Immature natural killer cell (primary cell): Measurements from ENCODE around the gene ELMO1. TPM values are rescaled to one million over a fixed set of nuclear protein-coding genes. Genes with fewer than 3 reads are reported as not detected.

ENCODE experiments used
- DNase-seq, 3 donors: peaks; one replicate each; pipeline ENCODE4 v3.0.0; 2022; ENCODE audit warnings: mixed read lengths in 1 of 3
- H3K27ac Mint-ChIP-seq, 6 donors: one replicate each; pipeline ENCODE4 v1.8.0; 2020; ENCODE audit warnings: mixed read lengths in 6 of 6, mild to moderate bottlenecking in 5 of 6, inconsistent platforms in 4 of 6, moderate library complexity in 3 of 6
- H3K27me3 Mint-ChIP-seq, 3 donors: one replicate each; pipeline ENCODE4 v1.8.0; 2020 to 2021; ENCODE audit warnings: low read depth in 3 of 3, mild to moderate bottlenecking in 3 of 3, mixed read lengths in 3 of 3, moderate library complexity in 3 of 3, inconsistent platforms in 1 of 3
- H3K36me3 Mint-ChIP-seq, 3 donors: one replicate each; pipeline ENCODE4 v1.8.0; 2020; ENCODE audit warnings: mixed read lengths in 3 of 3, inconsistent platforms in 2 of 3, mild to moderate bottlenecking in 2 of 3
- H3K4me1 Mint-ChIP-seq, 2 donors: one replicate each; pipeline ENCODE4 v1.8.0; 2020; ENCODE audit warnings: inconsistent platforms in 2 of 2, mild to moderate bottlenecking in 2 of 2, mixed read lengths in 2 of 2, moderate library complexity in 1 of 2
- H3K4me3 Mint-ChIP-seq, 5 donors: one replicate each; pipeline ENCODE4 v1.8.0; 2020; ENCODE audit warnings: mild to moderate bottlenecking in 5 of 5, mixed read lengths in 5 of 5, inconsistent platforms in 3 of 5, moderate library complexity in 3 of 5
- H3K9me3 Mint-ChIP-seq, 6 donors: one replicate each; pipeline ENCODE4 v1.8.0; 2020; ENCODE audit warnings: mild to moderate bottlenecking in 6 of 6, mixed read lengths in 6 of 6, inconsistent platforms in 4 of 6, moderate library complexity in 3 of 6
- polyA plus RNA-seq, 3 donors: library from polyadenylated mRNA; unstranded; fragments of 300-500 nt; fragmentation: Illumina TruSeq; gene quantifications; one replicate each; pipeline ENCODE4 v1.2.3, GENCODE V29; 2021

The ELMO1 gene
- polyA plus RNA-seq, 3 donors from 2014 or later: 31.9 to 65.9 (median 53.1) TPM

DNA sequence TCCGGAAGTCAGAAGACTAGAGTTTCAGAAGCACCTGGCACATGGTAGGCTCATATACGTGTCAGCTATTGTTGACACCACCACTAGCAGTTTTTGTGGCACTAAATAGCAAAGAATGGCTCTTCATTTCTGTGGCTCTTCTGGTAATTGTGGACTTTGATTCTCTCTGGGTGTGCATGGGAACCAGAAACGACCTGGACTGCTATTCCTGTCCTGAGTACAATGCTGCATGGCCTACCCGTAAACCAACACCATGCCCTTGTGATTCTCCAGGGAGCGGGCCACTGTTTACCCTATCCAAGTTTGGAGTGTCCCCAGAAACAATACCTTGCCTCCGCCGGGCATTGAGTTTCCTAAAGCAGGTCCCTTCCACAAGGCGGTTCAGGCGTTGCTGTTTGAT is 561.4 kb downstream of the ELMO1 start:
- Mint-ChIP-seq H3K27me3 (peaks cover 0 to 2% (median 1%) of the 10 kb centered on the region in 3 donors), H3K36me3 (peaks cover 52 to 64% (median 57%) of the 10 kb centered on the region in 3 donors), H3K4me1 (peaks cover 19 to 41% of the 10 kb centered on the region in 2 donors), H3K4me3 (no peak overlapping the region), H3K9me3 (peaks cover 0 to 1% (median 0%) of the 10 kb centered on the region in 6 donors), H3K27ac (peak overlapping the region in 3 of 6 donors; percentile 38 to 50 (median 46))
- no peak for DNase-seq

DNA sequence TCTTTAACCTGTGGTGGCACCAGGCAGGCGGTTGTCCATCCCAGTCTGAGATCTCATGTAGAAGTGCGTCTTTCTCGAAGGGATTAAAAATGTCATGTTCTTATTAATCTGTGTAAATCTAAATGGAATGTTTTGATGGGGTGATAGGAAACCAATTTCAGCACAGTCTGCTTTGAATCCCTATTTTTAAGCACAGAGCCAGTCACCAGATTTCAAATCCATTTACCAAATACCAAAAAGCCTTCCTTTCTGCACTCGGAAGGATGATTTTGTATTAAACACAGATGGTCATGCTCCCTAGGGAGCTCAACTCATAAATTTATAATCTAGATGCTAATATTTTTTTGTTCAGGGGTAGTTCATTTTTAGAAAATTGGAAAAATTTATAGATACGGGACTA is 563.8 kb downstream of the ELMO1 start:
- no peak overlapping the region for H3K4me3 Mint-ChIP-seq
- H3K36me3 Mint-ChIP-seq: peaks cover 53 to 67% (median 58%) of the 10 kb centered on the region in 3 donors
- H3K9me3 Mint-ChIP-seq: peaks cover 0 to 1% (median 0%) of the 10 kb centered on the region in 6 donors
- H3K27ac Mint-ChIP-seq: peak overlapping the region in 2 of 6 donors; percentile 33 to 42
- H3K27me3 Mint-ChIP-seq: peaks cover 0 to 2% (median 0%) of the 10 kb centered on the region in 3 donors
- DNase-seq: no peak
- peaks cover 19 to 46% of the 10 kb centered on the region in 2 donors for H3K4me1 Mint-ChIP-seq

DNA sequence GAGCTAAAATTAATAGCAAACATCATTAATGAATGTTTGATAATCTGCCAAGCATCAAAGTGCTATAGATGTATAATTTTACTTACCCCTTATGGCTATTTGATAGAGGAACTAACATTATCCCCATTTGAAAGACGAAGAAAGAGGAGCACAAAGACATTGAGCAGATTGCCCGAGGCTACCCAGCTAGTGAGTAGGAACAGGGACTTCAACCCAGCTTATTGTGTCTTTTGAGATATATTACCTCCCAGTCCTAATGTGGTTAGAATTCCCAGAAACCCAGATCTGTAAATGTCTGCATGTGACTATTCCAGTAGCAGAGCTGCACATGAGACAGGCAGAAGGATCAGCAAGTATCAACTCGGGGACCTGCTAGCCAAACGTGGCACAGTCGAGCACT is 564.3 kb downstream of the ELMO1 start:
- Mint-ChIP-seq H3K9me3 (peaks cover 0 to 1% (median 0%) of the 10 kb centered on the region in 6 donors), H3K27me3 (peaks cover 0 to 2% (median 0%) of the 10 kb centered on the region in 3 donors), H3K36me3 (peaks cover 55 to 69% (median 63%) of the 10 kb centered on the region in 3 donors), H3K4me3 (no peak overlapping the region), H3K27ac (peak overlapping the region in 3 of 6 donors; percentile 33 to 53 (median 42)), H3K4me1 (peaks cover 19 to 50% of the 10 kb centered on the region in 2 donors)
- DNase-seq: no peak

DNA sequence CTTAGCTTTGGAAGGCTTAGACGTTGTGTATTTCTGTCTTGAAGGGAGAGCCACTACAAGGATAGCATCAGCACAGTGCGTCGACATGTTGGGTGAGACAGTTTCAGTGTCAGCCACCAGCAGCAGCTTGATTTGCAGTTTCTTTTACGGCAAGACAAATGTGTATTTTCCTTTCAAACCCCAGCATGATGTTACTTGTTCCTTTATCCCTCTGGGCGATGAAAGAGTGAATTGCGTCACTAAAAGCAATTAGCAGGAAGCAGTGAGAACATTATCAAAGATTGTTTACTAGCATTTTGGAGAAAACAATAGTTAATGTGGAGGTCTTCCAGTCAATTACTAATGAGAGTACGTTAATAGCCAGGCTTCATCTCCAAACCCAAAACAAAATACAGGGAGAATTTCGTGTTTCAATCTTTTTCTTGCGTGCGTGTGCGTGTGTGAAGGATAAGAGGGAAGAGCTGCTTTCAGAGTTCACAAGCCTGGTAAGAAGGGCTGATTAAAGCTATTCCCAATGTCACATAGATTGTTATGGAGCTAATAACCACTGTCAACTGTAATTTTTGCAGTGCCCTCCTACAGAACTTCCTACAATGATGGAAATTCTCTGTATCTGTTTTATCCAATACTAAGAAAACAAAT is 567.3 kb downstream of the ELMO1 start:
- Mint-ChIP-seq H3K4me3 (no peak overlapping the region), H3K4me1 (peaks cover 7 to 30% of the 10 kb centered on the region in 2 donors), H3K27me3 (peaks cover 0 to 5% (median 0%) of the 10 kb centered on the region in 3 donors), H3K9me3 (peaks cover 0 to 1% (median 0%) of the 10 kb centered on the region in 6 donors), H3K36me3 (peaks cover 55 to 74% (median 72%) of the 10 kb centered on the region in 3 donors), H3K27ac (peak overlapping the region in 3 of 6 donors; percentile 57 to 79 (median 74))
- no peak for DNase-seq

DNA sequence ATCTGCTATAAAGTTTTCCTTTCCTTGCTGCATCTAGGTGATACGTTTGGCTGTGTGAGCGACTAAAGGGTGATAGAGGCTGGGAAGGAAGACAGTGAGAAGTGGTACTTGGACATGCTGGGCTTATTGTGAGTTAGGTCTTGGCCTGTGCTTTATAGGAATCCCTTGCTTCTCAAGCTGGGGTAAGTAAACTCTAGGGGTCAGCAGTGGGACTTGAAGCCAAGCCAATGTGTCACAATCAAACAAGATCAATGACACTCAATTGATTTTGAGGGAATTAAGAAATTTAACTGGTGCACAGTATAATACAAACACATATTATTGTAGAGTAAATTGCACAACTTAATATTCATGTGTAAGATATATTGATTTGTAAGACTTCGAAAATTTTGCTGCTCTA is 568.6 kb downstream of the ELMO1 start:
- no peak for DNase-seq
- peaks cover 0 to 1% (median 0%) of the 10 kb centered on the region in 6 donors for H3K9me3 Mint-ChIP-seq
- peaks cover 0 to 3% (median 0%) of the 10 kb centered on the region in 3 donors for H3K27me3 Mint-ChIP-seq
- H3K36me3 Mint-ChIP-seq: peaks cover 50 to 71% (median 68%) of the 10 kb centered on the region in 3 donors
- peaks cover 15 to 34% of the 10 kb centered on the region in 2 donors for H3K4me1 Mint-ChIP-seq
- peak overlapping the region in 3 of 6 donors; percentile 18 to 69 (median 68) for H3K27ac Mint-ChIP-seq
- H3K4me3 Mint-ChIP-seq: no peak overlapping the region

DNA sequence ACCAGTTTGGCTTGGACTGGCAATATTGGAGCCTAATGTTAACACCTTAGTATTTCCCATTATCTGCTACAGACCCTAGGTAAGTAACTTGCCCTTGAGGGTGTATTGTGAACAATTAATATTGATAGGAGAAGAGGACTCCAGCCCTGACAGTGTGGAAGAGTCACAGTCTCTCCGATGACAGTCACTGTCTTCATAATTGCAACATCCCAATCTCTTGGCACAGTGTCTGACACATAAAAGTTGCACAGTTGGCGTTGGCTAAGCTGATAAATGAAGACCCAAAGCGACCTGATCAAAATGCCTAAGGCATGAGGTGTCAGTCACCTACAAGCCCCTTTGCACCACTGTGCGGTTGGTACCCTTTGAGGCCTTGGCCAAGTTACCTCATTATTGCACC is 569.6 kb downstream of the ELMO1 start:
- Mint-ChIP-seq H3K27ac (peak overlapping the region in 3 of 6 donors; percentile 10 to 68 (median 42)), H3K36me3 (peaks cover 41 to 61% (median 60%) of the 10 kb centered on the region in 3 donors), H3K4me1 (peaks cover 24 to 39% of the 10 kb centered on the region in 2 donors), H3K4me3 (no peak overlapping the region), H3K27me3 (peaks cover 0 to 3% (median 0%) of the 10 kb centered on the region in 3 donors), H3K9me3 (peaks cover 0 to 1% (median 0%) of the 10 kb centered on the region in 6 donors)
- no peak for DNase-seq

DNA sequence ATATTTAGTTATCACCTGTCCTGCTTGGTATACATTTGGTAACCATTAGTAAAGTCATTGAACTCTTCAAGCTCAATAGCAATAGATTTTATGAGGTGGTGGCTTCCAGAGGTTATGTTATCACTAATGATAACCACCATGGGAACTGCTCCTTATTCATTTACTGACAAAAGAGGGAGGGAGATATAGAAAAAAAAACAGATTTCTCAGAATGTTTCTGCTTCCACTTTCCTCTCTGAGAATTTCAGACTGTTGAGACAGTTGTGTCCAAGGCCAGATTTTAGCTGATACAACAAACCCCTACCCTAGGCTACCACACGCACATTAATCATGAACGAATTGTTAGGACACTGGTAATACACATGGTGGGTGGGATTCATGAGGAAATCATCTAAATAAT is 570.4 kb downstream of the ELMO1 start:
- Mint-ChIP-seq H3K27me3 (peaks cover 0 to 3% (median 0%) of the 10 kb centered on the region in 3 donors), H3K4me3 (no peak overlapping the region), H3K36me3 (peaks cover 41 to 60% (median 56%) of the 10 kb centered on the region in 3 donors), H3K27ac (peak overlapping the region in 1 of 6 donors; percentile 81), H3K4me1 (peaks cover 30 to 46% of the 10 kb centered on the region in 2 donors), H3K9me3 (no peaks in the 10 kb centered on the region)
- no peak for DNase-seq

DNA sequence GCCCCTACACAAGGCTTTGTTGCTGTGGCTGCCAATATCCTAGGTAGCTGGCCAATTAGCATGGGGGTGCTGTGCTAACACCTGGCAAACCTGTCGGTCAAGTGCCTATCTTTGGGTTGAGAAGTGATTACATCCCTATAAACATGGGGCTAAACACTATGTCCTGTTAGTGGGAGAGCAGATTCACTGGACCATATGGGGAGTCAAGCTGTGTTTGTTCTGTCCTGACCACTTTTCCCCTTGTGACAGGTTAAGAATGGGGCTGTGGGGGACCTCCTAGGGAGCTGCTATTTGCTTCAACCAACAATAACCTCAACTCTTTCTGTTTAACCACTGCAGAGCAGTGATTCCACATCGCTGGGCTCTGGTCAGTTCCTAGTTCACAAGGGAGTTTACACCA is 572.9 kb downstream of the ELMO1 start:
- H3K9me3 Mint-ChIP-seq: no peaks in the 10 kb centered on the region
- peak overlapping the region; percentile 15 to 78 (median 68) for H3K27ac Mint-ChIP-seq
- no peak overlapping the region for H3K4me3 Mint-ChIP-seq
- peaks cover 44 to 61% (median 60%) of the 10 kb centered on the region in 3 donors for H3K36me3 Mint-ChIP-seq
- no peak for DNase-seq
- peaks cover 0 to 5% (median 0%) of the 10 kb centered on the region in 3 donors for H3K27me3 Mint-ChIP-seq
- peaks cover 52 to 71% of the 10 kb centered on the region in 2 donors for H3K4me1 Mint-ChIP-seq

DNA sequence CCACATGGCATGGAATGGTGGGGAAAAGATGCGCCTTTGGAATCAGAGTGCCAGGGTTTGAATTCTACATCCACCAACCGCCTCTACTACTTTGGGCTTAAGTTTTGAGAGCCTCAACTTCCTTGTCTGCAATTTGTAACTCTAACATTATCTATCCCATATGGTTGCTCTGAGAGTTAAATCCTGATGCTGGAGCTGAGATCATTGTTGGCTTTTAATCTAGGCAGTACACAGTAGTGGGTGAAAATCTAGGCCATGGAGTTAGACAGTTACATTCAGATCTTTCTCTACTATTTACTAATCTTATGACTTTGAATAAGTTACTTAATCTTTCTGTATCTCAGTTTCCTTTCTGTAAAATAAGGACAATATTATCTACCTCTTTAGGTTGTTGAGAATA is 574.6 kb downstream of the ELMO1 start:
- DNase-seq: no peak
- Mint-ChIP-seq H3K4me1 (peaks cover 70 to 78% of the 10 kb centered on the region in 2 donors), H3K27ac (peak overlapping the region; percentile 82 to 98 (median 86)), H3K4me3 (peak overlapping the region in 4 of 5 donors; percentile 10 to 23 (median 16)), H3K9me3 (no peaks in the 10 kb centered on the region), H3K36me3 (peaks cover 44 to 61% (median 60%) of the 10 kb centered on the region in 3 donors), H3K27me3 (peaks cover 0 to 9% (median 4%) of the 10 kb centered on the region in 3 donors)

DNA sequence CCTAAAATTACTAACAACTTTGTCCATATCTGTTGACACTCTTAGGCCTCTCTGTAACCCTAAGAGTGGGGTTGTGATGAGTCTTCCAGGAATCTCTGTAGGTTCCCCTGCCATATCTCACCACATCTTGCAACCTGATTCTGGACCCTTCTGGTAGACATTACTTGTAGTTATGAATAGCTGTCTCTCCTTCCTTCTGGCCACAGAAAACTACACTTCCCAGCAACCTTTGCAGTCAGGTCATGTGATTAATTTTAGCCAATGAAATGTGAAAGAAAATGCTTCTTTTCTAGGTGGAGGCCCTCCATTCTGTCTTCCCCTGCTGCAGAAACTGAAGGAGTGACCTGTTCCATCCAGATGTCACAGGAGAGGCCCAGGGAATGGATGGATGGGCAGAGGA is 576.8 kb downstream of the ELMO1 start:
- Mint-ChIP-seq H3K36me3 (peaks cover 37 to 62% (median 60%) of the 10 kb centered on the region in 3 donors), H3K9me3 (no peaks in the 10 kb centered on the region), H3K4me3 (peak overlapping the region in 3 of 5 donors; percentile 0 to 36 (median 24)), H3K27me3 (peaks cover 0 to 9% (median 4%) of the 10 kb centered on the region in 3 donors), H3K27ac (peak overlapping the region; percentile 62 to 100 (median 98)), H3K4me1 (peaks cover 89 to 92% of the 10 kb centered on the region in 2 donors)
- peak in 1 of 3 donors; percentile 23 for DNase-seq

DNA sequence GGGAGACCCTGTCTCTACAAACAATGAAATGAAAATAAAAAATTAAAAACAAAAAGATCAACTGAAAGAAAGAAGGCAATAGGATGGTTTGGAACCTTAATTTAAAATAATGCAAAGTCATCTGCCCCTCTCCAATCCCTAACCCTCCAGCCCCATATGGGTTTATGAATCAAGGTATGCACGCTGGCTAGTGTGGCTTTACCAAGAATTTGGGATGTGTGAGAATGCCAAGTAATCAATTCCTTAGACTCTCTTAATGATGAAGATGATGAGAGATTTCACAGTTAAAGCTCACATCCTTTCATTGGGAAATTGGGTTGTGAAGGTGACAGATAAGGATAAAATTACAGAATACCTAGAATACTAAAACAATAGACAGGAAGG is 577.3 kb downstream of the ELMO1 start:
- Mint-ChIP-seq H3K4me3 (peak overlapping the region in 1 of 5 donors; percentile 18), H3K27me3 (peaks cover 0 to 7% (median 4%) of the 10 kb centered on the region in 3 donors), H3K4me1 (peaks cover 95 to 98% of the 10 kb centered on the region in 2 donors), H3K36me3 (peaks cover 35 to 60% (median 58%) of the 10 kb centered on the region in 3 donors), H3K27ac (peak overlapping the region; percentile 62 to 100 (median 98)), H3K9me3 (no peaks in the 10 kb centered on the region)
- no peak for DNase-seq

DNA sequence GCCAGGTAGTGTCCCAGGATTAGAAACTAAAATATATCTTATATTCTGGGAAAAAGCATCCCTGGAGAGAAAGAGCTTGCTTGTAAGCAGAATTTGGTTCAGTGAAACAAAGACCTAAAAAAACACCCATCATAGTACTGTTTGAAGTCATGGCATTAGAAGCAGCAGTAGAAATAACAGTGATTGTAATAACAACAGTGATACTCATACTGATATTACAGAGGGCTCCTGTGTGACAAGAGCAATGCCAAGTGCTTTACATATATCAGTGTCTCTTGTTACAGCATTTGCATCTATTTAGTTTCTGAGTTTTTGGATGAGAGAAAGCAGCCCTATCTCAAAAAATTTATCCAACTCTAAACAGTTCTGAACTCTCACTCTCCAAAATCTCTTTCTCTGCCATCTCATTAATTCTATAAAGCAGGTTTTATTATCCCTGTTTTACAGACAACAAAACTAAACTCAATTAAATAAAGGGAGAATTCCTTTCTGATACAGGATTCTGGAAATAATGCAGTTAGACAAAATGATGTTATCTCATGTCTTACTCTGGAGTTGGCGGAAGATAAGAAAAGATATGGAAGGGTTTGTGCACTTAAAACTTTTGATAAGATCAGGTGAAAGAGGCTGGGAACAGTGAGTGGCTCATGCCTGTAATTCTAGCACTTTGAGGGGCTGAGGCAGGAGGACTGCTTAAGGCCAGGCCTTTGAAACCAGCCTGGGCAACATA is 577.9 kb downstream of the ELMO1 start:
- Mint-ChIP-seq H3K9me3 (no peaks in the 10 kb centered on the region), H3K27ac (peak overlapping the region; percentile 62 to 100 (median 98)), H3K27me3 (peaks cover 0 to 7% (median 4%) of the 10 kb centered on the region in 3 donors), H3K4me1 (peaks cover 98 to 100% of the 10 kb centered on the region in 2 donors), H3K36me3 (peaks cover 35 to 60% (median 58%) of the 10 kb centered on the region in 3 donors), H3K4me3 (peak overlapping the region; percentile 28 to 60 (median 43))
- no peak for DNase-seq

DNA sequence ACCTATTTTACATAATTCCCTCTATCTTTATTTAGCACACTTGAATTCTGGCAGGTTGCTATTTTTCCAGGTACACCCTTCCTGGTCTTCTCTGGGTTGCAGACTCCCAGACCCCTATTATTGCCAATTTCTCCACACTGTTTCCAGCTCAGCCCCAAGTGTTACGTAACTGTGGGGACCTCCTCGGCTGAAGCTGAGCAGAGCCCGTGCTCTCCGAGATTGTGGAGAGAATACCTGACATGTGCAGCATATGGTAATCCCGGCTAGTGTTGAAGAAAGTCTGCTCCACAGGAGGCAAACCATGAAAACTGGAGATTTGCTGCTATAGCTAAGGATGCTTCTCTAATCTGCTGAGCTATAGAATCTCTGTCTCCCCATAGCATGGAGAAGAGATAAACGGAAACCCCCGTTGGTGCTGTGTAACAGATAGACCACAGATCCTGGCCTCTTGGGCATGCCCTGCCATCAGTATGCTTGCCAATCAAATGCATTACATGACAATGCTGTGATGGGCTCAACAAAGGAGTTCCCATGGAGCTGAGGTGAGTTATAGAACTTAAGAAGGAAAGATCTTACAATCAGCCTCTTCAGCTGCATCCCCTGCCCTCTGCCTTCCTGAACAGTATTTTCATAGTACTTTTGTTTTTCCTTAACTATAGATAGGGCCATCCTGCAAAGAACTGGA is 579.8 kb downstream of the ELMO1 start:
- H3K27ac Mint-ChIP-seq: peak overlapping the region; percentile 43 to 100 (median 99)
- H3K9me3 Mint-ChIP-seq: no peaks in the 10 kb centered on the region
- peak overlapping the region in 4 of 5 donors; percentile 28 to 51 (median 38) for H3K4me3 Mint-ChIP-seq

More for the DNA sequence above, 579.8 kb downstream of the ELMO1 start:
- Mint-ChIP-seq H3K27me3 (peaks cover 5 to 17% (median 11%) of the 10 kb centered on the region in 3 donors), H3K36me3 (peaks cover 35 to 56% (median 54%) of the 10 kb centered on the region in 3 donors), H3K4me1 (peaks cover 100% of the 10 kb centered on the region in 2 donors)
- no peak for DNase-seq
